Measurements from ENCODE around the gene PRKG1.

DNA sequence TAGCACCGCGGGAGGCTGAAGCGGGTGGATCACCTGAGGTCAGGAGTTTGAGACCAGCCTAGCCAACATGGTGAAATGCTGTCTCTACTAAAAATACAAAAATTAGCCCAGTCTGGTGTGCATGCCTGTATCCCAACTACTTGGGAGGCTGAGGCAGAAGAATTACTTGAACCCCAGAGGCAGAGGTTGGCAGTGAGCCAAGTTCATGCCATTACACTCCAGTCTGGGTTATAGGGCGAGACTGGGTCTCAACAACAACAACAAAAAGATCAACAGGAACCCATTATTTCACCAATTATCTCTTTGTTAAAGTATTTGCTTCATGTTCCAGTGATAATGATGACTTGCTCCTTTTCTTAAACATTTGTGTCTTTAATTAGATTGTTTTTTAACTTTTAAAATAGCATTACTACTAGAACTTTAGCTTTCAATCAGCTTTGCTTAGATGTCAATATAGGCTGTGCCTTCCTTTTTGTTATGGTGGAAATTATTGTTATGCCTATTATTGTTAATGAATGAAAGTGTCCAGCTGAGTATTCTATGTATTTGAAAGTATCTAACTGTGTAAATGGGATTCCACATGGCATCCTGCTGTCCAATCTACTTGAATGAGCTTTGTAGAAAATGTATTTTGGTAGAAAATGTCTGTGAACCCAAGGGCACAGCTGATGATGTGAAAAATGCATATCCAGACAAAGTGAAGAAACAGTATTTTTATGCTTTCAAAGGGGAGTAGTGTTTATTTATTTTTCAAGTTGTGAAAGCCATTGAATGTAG lies 686.8 kb downstream of the PRKG1 start:
- TF ChIP-seq RAD21 (IDR thresholded peaks at IDR 0.05 in 1 of 2, conservative IDR thresholded peaks at IDR 0.05 in 1 of 2; ENCODE audit: low read depth in 2 of 2, low read length in 2 of 2), result no peak
- TF ChIP-seq EZH2 (IDR thresholded peaks at IDR 0.05; ENCODE audit: low read depth, low read length, severe bottlenecking), result no peak
- no peak for TF ChIP-seq KDM1A (IDR thresholded peaks at IDR 0.05; ENCODE audit: borderline replicate concordance, low read length)

Measured in H1 (cell line).